Stimulated activated CD8-positive, alpha-beta memory T cell treated with anti-CD3 and anti-CD28 coated beads, Interleukin-15, amount 100 ng/mL, for 4 hours (primary cell): ENCODE results near the gene EXOC3L2.
A peak's percentile ranks its signal among the peaks of the same experiment; 100 is the strongest.
"Not testable (repeated sequence)": the region's sequence is repeated elsewhere in the genome, so short reads cannot be mapped to it uniquely, and the experiment has no call there.

Source experiments
- DNase-seq, 2 donors: peaks; one replicate each; pipeline ENCODE4 v3.0.0-alpha.2; 2020; ENCODE audit warnings: low read depth in 2 of 2

EXOC3L2 gene

DNA sequence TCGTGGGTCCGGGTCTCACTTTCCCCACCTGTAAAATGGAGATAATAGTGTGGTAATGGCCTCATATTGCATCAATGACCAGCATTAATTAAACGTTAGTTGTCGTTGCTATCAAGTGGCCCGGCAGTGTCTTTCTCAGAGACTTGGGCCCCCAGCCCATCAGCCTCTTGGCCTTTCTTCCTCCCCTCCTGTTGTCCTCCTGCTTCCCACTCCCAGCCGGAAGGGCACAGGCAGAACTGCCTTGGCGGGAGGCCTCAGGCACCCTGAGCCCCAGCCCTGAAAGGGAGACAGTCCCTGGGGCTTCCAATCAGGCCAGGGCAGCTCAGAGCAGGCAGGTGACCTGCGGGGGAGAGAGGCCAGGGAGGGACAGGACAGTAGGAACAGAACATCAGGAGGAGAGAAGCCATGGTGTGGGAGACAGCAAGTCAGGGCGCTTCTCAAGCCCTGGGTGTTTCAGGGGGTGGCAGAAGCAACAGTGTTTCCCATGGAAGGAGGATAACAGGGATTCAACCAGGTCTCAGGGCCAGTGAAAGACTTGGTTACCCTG, 10.5 kb upstream of the EXOC3L2 start:
- DNase-seq, result no peak

DNA sequence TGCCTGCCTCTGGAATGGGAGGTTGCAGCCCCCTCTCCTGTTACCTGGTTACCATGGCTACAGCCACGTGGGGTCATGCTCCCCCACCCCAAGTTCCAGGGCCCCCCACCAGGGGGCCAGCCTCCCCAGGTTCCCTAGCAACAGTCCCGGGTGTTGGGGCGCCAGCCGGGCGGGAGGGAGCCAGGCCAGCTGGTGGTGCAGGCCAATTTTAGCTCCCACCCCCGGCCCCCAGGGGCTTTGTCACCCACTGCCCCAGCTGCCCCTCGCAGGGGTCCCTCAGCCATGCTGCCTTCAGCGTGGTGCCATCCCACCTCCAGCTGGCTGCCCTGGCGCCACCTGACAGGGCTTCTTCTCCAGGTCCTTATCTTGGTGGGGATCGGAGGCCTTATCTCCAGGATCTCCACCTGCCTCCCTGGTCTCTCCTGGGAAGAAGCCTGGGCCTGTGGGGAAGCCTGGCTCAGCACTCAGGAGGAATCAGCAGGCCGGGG, 8.9 kb upstream of the EXOC3L2 start:
- DNase-seq, result no peak

DNA sequence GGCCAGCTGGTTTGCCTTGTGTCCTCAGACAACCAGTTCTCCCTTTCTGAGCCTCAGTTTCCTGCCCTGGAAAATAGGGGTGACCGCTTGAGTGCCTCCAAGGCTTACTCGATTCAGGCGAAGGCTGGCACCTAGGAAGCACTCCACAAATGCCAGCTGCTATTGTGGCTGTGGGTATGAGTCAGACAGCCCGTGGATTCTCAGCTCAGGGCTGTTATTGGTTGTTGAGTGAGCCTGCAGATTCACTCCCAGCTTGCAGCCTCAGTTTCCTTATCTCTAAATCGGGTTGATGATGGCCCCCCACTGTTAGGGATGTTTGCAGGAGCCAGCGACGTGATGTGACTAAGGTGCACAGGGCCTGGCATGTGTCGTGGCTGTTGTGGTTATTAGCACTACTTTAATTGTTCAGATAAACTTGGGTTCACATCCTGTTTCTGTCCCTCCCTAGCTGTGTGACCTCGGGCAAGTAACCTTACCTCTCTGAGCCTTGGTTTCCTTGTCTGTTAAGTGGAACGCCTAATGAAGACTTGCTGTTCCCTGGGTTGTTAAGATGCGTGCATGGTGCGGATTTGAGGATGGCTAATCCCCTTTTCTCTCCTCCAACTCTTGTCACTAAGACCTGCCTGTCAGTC, 8.3 kb upstream of the EXOC3L2 start:
- no peak for DNase-seq

DNA sequence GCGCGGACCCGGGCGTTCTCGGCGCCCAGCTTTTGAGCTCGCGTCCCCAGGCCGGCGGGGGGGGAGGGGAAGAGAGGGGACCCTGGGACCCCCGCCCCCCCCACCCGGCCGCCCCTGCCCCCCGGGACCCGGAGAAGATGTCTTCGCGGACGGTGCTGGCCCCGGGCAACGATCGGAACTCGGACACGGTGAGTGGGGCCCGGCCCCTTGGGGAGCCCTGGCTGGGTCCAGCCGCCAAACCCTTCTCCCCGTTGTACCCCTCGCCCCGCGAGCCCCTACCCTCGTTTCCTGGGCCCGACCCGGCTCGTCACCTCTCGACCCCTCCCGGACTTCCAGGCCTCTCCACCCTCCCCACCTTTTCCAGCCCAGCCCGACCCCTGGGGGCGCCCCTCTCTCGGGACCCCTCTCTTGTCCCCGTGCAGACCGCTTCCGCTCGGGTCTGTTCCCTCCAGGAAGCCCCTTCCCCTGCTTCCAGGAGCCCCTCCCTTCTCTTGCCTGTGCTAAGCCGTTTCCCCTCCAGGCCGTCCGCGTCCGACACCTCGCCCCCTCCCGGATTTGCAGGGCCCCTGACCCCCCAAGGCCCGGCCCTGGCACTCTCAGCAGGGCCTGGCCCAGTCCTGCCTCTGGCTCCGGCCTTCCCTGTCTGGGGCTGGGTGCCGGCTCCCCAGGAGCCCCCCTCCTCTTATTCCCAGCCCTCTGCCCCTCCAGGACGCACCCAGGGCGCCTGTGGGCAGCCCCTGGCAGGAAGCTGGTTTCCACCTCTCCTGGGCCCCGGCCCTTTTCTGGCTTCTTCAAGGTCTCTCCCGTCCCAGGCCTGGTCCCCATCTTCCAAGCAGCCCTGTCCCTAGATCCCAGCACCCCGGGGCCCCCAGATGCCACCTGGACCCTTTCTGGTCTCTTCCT, 6.5 kb upstream of the EXOC3L2 start:
- no peak for DNase-seq

DNA sequence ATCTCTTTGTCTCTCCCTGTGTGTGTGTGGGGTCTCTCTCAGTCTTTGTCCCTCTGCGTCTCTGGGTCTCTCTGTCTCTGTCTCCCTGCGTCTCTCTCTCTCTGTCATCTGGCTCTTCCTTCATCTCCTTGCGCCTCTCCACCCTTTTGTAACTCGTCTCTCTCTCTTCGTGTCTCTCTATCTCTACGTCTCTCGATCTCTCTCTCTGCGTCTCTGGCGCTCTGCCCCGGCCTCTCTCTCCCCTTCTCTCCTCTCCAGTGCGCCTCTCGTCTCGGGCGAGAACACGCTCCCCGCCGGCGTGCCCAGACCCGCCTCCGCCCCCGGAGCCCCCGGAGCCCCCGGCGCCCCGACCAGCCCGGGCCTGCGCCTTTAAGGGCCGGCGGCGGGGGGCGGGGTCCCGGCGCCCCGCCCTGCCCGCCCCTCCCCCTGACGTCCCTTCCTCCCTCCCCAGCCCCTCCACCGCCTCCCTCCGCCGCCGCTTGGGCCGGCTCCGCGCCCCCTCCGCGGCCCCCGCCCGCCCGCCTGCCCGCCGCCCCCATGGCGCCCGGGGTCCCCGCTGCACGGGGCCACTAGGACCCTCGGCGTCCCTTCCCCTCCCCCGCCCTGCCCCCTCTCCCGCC, 5.7 kb upstream of the EXOC3L2 start, which contains the start of gene MARK4:
Gene MARK4 (plus strand): TSS at position 440 of the 620 bp plus-strand sequence. CDS start 318 bp downstream, outside the sequence.
- DNase-seq, result peak; percentile 19 to 27

DNA sequence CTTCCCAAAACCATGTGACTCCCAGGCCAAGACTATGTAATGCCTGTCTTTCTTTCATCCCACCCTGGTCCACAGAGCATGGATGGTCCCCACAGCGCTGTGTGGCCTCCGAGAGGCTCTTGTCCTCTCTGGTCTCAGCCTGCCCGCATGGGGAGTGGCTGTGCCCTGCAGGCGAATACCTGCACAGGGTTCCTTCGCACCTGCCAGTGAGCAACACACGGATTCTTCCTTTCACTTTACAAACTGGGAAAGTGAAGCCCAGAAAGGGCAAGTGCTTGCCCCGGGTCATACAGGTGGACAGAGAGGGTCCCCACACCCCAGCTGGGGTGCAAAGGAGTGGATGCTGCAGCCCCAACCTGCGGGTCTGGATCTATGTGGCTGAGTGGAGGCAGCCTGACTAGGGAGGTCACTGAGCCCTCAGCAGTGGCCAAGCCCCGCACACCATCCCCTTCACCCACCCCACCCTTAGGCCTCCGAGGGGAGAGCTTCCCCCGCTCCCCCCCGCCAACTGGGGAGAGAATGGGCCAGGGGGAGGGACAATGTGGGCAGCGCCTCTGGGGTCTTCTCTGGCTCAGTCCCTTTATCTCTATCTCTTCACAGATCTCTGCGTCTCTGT, 5.1 kb upstream of the EXOC3L2 start:
- DNase-seq, result no peak

DNA sequence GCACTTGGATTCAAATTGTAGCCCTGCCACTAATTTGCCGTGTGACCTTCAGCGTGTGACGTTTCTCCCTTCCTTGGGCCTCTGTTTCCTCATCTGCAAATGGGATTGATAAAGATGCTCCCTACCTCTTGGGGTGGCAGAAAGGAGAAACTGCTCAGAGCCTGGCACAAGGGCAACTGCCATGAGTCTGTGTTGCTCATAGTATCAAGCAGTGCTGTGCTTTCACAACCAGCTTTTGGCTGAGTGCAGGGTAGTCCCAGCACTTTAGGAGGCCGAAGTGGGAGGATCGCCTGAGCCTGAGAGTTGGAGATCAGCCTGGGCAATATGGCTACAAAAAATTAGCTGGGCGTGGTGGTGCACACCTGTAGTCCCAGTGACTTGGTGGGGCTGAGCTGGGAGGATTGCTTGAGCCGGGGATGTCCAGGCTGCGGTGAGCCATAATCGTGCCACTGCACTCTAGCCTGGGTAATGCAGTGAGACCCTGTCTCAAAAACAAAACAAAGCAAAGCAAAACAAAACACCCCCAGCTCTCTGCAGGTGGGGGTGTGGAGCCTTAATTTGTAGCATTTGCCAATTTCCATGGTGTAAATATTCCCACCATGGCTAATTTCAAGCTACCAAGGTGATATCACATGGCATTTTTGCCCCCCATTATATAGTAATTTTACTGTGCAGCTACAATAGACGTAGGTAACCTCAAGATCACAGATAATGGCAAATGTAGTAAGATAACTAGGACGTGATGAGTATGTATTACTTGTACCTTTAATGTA, 4.2 kb upstream of the EXOC3L2 start:
- DNase-seq, result no peak

DNA sequence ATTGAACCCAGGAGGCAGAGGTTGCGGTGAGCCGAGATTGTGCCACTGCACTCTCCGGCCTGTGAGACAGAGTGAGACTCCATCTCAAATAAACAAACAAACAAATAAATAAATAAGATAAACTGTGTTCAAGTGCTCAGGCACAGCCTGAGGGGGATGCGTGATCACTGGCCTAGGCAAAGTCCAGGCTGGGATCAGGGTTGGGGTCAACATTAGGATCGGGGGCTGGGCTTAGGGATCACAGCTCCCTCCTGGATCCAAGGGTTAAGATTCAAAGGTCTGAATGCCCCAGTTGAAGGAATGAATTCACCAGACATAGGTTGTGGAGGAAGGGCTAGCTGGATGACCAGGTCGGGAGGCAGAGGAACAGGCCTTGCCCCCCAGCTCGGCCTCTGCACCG, 1.9 kb upstream of the EXOC3L2 start:
- DNase-seq, result no peak

DNA sequence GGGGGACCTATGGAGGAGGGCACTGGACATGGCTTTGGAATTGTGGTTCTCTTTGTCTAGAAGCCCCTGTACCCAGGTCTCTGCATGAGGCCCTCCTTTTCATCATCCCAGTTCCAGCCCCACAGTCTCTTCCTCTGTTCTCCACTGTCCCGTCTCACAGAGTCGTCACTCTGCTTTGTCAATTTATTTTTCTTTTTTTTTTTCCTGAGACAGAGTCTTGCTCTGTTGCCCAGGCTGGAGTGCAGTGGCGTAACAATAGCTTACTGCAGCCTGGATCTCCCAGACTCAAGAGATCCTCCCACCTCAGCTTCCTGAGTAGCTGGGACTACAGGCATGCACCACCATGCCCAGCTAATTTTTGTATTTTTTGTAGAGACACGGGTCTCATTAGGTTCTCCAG, 619 bp upstream of the EXOC3L2 start:
- no peak for DNase-seq

DNA sequence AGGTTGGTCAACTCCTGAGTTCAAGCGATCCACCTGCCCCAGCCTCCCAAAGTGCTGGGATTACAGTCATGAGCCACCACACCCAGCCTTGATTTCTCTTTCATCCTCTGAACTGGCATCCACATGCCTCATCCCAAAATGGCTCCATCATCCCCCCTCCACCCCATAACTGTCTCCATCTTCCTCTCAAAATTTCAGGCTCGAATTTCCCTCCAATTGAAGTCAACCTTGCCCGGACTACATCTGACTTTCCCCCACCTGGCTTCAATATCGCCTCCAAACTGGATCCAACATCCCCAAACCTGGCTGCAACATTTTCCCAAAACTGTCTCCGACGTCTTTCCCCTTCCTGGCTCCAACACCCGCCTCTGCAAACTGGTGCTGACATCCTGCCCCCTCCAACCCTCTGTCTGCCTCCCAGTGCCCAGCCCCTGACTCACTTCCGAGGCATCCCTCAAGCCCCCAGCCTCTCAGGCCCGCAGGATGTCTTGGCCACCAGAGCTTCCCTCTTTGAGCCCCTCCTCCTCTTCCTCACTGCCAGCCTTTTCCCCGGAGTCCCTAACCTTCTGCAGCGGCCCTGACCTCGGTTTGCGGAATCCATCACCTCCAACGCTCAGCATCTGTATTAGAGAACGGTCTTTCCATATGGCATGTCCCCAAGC, 943 bp downstream of the EXOC3L2 start:
- DNase-seq, result no peak

DNA sequence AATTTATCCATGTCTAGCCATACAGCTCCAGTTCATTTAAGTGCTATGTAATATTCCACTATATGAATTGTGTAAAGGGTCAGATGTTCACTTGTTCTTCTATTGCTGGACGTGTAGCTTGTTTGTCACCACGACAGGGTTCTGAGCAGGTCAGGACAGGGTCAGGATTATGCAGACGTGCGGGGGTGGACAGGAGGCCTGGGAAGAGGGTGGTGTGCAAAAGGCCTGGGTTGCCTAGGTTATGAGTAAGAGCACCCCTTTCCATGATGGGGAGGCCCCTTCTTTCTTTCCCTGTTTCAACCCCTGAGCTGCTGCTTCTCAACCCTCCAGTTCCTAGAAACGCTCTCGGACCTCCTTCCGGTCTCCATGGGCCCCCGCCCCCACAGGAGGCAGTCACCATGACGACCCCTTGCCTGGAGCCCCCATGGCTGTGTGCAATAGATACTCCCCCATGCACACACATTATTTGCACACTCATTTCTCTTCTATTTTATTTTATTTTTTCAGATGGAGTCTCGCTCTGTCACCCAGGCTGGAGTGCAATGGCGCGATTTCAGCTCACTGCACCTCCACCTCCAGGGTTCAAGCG, 2.0 kb downstream of the EXOC3L2 start:
- no peak for DNase-seq

DNA sequence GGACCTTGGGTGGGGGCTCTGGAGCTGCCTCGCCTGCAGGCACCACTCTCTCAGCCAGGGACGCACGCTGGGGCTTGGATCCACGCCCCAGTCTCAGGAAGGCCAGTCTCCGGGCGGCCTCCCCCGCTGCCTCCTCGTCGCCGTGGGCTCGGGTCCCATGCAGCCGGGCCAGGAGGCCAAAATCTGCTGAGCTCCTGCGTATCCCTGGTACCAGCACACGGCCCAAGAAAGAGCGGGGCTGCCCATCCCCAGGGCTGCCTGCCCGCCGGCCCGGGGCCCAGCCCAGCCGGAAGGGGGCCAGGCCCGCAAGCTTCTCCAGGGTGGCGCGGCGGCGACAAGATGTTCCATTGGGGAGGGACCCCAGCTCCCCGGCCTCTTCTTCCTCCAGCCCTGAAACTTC, 6.7 kb downstream of the EXOC3L2 start:
- no peak for DNase-seq

DNA sequence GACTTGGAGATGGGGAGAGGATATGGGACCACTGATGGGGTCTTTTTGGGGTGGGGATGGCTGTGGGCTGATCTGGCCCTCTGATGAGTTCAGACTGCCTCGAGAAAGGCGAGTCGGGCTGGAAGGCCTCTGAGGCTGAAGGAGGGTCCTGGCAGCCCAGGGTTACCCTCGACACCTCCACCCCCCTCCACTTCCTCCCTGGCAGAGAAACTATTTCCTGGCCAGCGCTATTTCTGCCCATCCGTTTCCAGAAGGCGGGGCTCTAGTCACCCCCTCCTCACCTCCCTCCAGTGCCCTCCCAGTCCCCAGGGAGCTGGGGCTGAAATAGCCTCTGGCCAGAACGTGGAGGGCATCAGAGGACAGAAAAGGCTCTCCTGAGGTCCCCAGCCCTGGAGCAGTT, 9.7 kb downstream of the EXOC3L2 start:
- no peak for DNase-seq

DNA sequence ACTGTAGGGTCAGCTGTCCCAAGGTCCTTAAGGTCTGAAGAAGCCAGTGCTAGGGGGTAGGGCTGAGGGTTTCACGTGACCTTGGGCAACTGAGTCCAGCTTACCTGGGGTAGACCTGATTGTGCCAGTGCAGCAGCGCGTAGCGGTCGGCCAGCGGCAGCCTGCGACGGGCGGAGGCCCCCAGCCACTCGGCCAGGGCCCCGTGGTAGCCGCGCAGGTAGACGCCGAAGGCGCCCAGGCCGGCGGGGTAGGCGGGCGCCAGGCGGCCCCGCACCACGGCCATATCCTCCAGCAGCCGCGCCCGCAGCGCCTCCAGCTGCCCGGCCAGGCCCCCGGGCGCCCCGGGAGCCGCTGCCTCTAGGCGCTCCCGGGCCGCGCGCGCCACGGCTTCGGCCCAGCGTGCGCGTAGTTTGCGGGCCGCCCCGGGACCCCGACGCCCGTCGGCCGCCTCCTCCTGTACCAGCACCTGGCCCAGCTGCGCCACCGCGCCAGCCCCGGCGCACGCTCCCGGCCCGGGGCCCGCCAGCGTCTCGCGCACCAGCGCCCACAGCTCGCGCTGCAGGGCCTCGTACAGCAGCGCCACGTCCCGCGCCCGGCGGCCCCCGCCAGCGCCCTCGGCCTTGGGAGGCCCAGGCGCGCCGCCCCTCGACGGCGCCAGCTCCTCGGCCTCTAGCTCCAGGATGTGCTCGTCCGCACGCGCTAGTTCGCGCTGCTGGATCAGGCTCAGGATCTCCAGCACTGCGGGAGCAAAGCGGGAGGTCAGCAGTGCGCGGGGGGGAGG, 10.9 kb downstream of the EXOC3L2 start:
- no peak for DNase-seq

DNA sequence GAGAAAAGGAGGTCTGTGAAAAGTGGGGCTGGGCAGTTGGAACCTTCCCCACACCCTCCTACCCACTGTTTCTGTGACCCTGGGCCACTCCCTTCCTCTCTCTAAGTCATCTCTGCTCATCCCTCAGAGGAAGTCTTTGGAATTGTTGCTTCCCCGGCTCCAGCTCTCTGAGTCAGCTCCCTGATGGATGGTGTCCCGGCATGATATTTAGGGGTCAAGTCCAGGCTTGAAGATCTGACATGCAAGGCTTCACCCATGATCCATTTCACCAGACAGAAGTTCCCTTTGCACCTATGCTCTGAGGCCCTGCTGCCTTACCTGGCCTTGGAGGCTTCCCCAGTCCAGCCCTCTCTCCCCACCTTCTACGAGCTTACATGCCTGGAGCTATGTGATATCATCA, 13.3 kb downstream of the EXOC3L2 start:
- DNase-seq, result no peak

DNA sequence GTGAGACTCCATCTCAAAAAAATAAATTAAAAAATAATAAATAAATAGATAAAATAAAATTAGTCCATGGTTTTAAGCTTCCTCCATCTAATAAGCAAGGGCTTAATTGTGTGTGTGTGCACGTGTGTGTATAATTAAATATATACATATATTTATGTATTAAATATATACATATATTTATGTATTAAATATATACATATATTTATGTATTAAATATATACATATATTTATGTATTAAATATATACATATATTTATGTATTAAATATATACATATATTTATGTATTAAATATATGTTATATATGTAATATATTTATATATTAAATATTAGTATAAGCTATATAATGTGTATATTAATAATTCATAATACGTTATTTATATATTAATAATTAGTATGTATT, 16.2 kb downstream of the EXOC3L2 start:
- not testable (repeated sequence) for DNase-seq

DNA sequence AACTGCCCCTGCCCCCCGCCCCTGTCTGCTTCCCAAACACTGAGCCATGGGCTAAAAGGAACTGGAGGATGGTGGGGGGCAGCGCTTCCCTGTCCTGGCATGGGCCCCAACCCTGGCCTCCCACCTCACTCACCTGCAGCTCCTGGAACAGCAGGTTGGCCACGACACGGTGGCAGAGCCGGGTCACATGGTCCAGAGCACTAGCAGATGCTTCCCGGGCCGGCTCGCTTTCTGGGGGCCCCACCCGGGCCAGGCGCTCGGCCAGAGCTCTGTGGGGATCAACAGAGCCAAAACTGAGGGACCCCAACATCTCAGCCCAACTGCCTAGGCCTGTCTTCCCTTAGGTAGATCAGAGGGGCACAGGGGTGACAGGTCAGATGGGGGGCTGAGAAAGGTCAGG, 20.6 kb downstream of the EXOC3L2 start:
- no peak for DNase-seq

DNA sequence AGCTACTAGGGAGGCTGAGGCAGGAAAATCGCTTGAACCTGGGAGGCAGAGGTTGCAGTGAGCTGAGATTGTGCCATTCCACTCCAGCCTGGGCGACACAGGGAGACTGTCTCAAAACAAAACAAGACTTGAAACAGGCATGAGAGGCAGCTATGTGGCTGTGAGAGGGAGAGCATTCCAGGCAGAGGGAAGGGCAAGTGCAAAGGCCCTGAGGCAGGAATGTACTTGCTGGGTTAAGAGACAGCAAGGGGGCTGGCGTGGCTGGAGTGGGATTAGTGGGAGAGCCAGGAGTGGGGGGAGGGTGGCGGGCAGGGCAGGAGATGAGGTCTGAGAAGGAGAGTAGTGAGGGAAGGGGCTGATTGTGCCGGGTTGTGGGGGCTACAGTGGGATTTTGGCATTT, 21.3 kb downstream of the EXOC3L2 start:
- DNase-seq, result no peak

DNA sequence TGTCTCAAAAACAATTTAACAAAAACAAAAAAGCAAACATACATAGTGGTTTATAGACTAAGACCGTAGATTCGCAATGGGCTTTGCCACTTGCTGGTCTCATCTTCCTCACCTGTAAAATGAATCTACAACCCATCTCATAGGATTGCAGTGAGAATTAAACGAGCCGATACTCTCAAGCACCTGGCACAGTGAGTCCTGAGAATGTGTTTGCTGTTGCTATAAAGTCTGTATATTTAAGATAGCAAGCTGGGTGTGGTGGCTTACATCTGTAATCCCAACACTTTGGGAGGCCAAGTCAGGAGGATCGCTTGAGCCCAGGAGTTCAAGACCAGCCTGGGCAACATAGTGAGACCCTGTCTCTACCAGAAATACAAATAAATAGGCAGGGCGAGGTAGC, 22.5 kb downstream of the EXOC3L2 start:
- no peak for DNase-seq
